ENCODE data around the gene NTSR1.

- TF ChIP-seq CTCF (conservative IDR thresholded peaks at IDR 0.05 in 1 of 2, IDR thresholded peaks at IDR 0.05 in 1 of 2; ENCODE audit: extremely low read depth in 1 of 2, insufficient read depth in 1 of 2, low read depth in 1 of 2, low read length in 2 of 2): no peak
- no peak for TF ChIP-seq EZH2 (IDR thresholded peaks at IDR 0.05; ENCODE audit: borderline replicate concordance, low read length)
Observed at GRCh38 chr20:62674370-62674769, 34.3 kb upstream of the NTSR1 start.

Data from mammary epithelial cell (primary cell).